Neuronal stem cell (in vitro differentiated cells): Measurements from ENCODE around the gene SORBS1.

Source experiments
- DNase-seq: peaks from one replicate; pipeline ENCODE4 v3.0.0-alpha.2; 2013; ENCODE audit warnings: low spot score
- H2AFZ ChIP-seq: one replicate; pipeline ENCODE4 v1.6.1; 2013; ENCODE audit warnings: mild to moderate bottlenecking, low read length, inconsistent platforms
- H2AK5ac ChIP-seq: 2 replicates; pipeline ENCODE4 v1.6.1; 2013; ENCODE audit warnings: low read depth, mild to moderate bottlenecking, inconsistent platforms, low read length, moderate library complexity, mixed read lengths
- H2BK120ac ChIP-seq: 2 replicates; pipeline ENCODE4 v1.6.1; 2013; ENCODE audit warnings: low read depth, mild to moderate bottlenecking, inconsistent platforms, low read length, moderate library complexity, mixed read lengths
- H2BK12ac ChIP-seq: one replicate; pipeline ENCODE4 v1.6.1; 2013; ENCODE audit warnings: low read length, inconsistent platforms
- H2BK15ac ChIP-seq: 2 replicates; pipeline ENCODE4 v1.6.1; 2013; ENCODE audit warnings: mild to moderate bottlenecking, low read length, inconsistent platforms, mixed read lengths
- H2BK5ac ChIP-seq: one replicate; pipeline ENCODE4 v1.6.1; 2013; ENCODE audit warnings: inconsistent platforms, mild to moderate bottlenecking, low read length, moderate library complexity
- H3K14ac ChIP-seq: one replicate; pipeline ENCODE4 v1.6.1; 2013; ENCODE audit warnings: low read length, inconsistent platforms
- H3K18ac ChIP-seq: 2 replicates; pipeline ENCODE4 v1.6.1; 2013; ENCODE audit warnings: low read length, inconsistent platforms
- H3K23ac ChIP-seq: 2 replicates; pipeline ENCODE4 v1.6.1; 2013; ENCODE audit warnings: low read depth, mild to moderate bottlenecking, mixed read lengths, low read length, inconsistent platforms; ENCODE audit not compliant: poor library complexity
- H3K27ac ChIP-seq: replicated peaks from 3 replicates; pipeline ENCODE4 v1.5.1; 2013; ENCODE audit warnings: low read length, inconsistent platforms
- H3K27me3 ChIP-seq, 3 experiments: 2 replicates each; pipeline ENCODE4 v1.6.1; 2013; ENCODE audit warnings: low read length in 3 of 3, mild to moderate bottlenecking in 2 of 3, inconsistent platforms in 1 of 3, low read depth in 1 of 3, mixed read lengths in 1 of 3, moderate library complexity in 1 of 3; ENCODE audit not compliant: control insufficient read depth in 3 of 3, insufficient read depth in 3 of 3
- H3K36me3 ChIP-seq, 2 donors: replicated peaks in 1 of 2; 2 replicates each; pipeline ENCODE4 v1.6.1; 2013; ENCODE audit warnings: low read length in 2 of 2; ENCODE audit not compliant: control insufficient read depth in 2 of 2, insufficient read depth in 2 of 2
- H3K4ac ChIP-seq: 2 replicates; pipeline ENCODE4 v1.6.1; 2013; ENCODE audit warnings: inconsistent platforms, mild to moderate bottlenecking, low read length, moderate library complexity
- H3K4me1 ChIP-seq, 2 donors: 1 replicate in 1 of 2; 2 replicates in 1 of 2; pipeline ENCODE4 v1.6.1; 2013; ENCODE audit warnings: low read length in 2 of 2, low read depth in 1 of 2; ENCODE audit not compliant: control insufficient read depth in 2 of 2, insufficient read depth in 1 of 2
- H3K4me2 ChIP-seq: one replicate; pipeline ENCODE4 v1.6.1; 2013; ENCODE audit warnings: mild to moderate bottlenecking, low read length, inconsistent platforms; ENCODE audit not compliant: insufficient read depth, poor library complexity, severe bottlenecking
- H3K4me3 ChIP-seq, 2 donors: 2 replicates each; pipeline ENCODE4 v1.5.1; 2013; ENCODE audit warnings: low read length in 2 of 2, mild to moderate bottlenecking in 2 of 2, inconsistent platforms in 1 of 2, moderate library complexity in 1 of 2
- H3K79me1 ChIP-seq: one replicate; pipeline ENCODE4 v1.6.1; 2013; ENCODE audit warnings: low read depth, mild to moderate bottlenecking, inconsistent platforms, low read length, moderate library complexity
- H3K9ac ChIP-seq: one replicate; pipeline ENCODE4 v1.6.1; 2013; ENCODE audit warnings: mild to moderate bottlenecking, low read depth, low read length, inconsistent platforms; ENCODE audit not compliant: poor library complexity
- H3K9me3 ChIP-seq, 2 donors: replicated peaks in 1 of 2; 2 replicates each; pipeline versions ENCODE3 to v1.6.1; 2013; ENCODE audit warnings: low read length in 2 of 2, mild to moderate bottlenecking in 2 of 2, inconsistent platforms in 1 of 2, low read depth in 1 of 2, mixed read lengths in 1 of 2, moderate library complexity in 1 of 2; ENCODE audit not compliant: control insufficient read depth in 2 of 2, insufficient read depth in 1 of 2
- H4K8ac ChIP-seq: one replicate; pipeline ENCODE4 v1.6.1; 2013; ENCODE audit warnings: low read depth, mild to moderate bottlenecking, inconsistent platforms, low read length, moderate library complexity
- H4K91ac ChIP-seq: one replicate; pipeline ENCODE4 v1.6.1; 2013; ENCODE audit warnings: low read length, low read depth, mild to moderate bottlenecking, inconsistent platforms; ENCODE audit not compliant: poor library complexity
- WGBS, 2 donors: extraction: QIAGEN DNeasy Blood & Tissue Kit; methylation state at CpG; one replicate each; pipeline ENCODE4 v1.1.7; 2013; ENCODE audit warnings: missing lambda C conversion rate in 2 of 2, mixed read lengths in 1 of 2; ENCODE audit not compliant: insufficient read length in 2 of 2, insufficient replicate concordance in 1 of 2; ENCODE audit errors: extremely low coverage in 2 of 2; 5-methylcytosine and 5-hydroxymethylcytosine counted together

Gene SORBS1

GRCh38 chr10:95354110-95354509 is 207.1 kb downstream of the SORBS1 start:
- Histone ChIP-seq H3K4me1 (peaks cover 0 to 6% of the 10 kb centered on the region in 2 donors), H2AK5ac (no peak overlapping the region)
- DNase-seq, result no peak

GRCh38 chr10:95353123-95353522 is 208.0 kb downstream of the SORBS1 start:
- Histone ChIP-seq H3K4me2 (no peak overlapping the region), H3K23ac (no peak overlapping the region), H2BK15ac (no peak overlapping the region), H3K9me3 (no peaks in the 10 kb centered on the region), H4K91ac (no peak overlapping the region), H3K36me3 (peaks cover 0 to 6% of the 10 kb centered on the region in 2 donors), H3K4ac (no peak overlapping the region), H4K8ac (no peak overlapping the region), H3K27ac (no peak overlapping the region), H3K9ac (no peak overlapping the region), H3K14ac (no peak overlapping the region), H3K4me1 (peaks cover 0 to 10% of the 10 kb centered on the region in 2 donors), H3K79me1 (no peaks in the 10 kb centered on the region), H2BK120ac (no peak overlapping the region), H3K18ac (no peak overlapping the region), H3K4me3 (no peak overlapping the region), H3K27me3 (no peaks in the 10 kb centered on the region), H2AFZ (no peak overlapping the region), H2BK12ac (no peak overlapping the region), H2AK5ac (no peak overlapping the region), H2BK5ac (no peak overlapping the region)
- no peak for DNase-seq

More at GRCh38 chr10:95354110-95354509, 207.1 kb downstream of the SORBS1 start:
- no peaks in the 10 kb centered on the region for H3K79me1 ChIP-seq
- H3K9me3 ChIP-seq, result no peaks in the 10 kb centered on the region
- H3K14ac ChIP-seq, result no peak overlapping the region
- no peak overlapping the region for H2BK15ac ChIP-seq
- H3K36me3 ChIP-seq, result peaks cover 0 to 6% of the 10 kb centered on the region in 2 donors
- no peak overlapping the region for H3K23ac ChIP-seq
- H2BK12ac ChIP-seq, result no peak overlapping the region
- H4K8ac ChIP-seq, result no peak overlapping the region
- no peak overlapping the region for H3K27ac ChIP-seq
- no peaks in the 10 kb centered on the region for H3K27me3 ChIP-seq
- H3K4me2 ChIP-seq, result no peak overlapping the region
- H2BK120ac ChIP-seq, result no peak overlapping the region
- H3K9ac ChIP-seq, result no peak overlapping the region
- no peak overlapping the region for H3K4me3 ChIP-seq
- no peak overlapping the region for H2AFZ ChIP-seq
- H2BK5ac ChIP-seq, result no peak overlapping the region
- H3K4ac ChIP-seq, result no peak overlapping the region
- H4K91ac ChIP-seq, result no peak overlapping the region
- no peak overlapping the region for H3K18ac ChIP-seq

GRCh38 chr10:95352684-95353083 is 208.5 kb downstream of the SORBS1 start:
- Histone ChIP-seq H2AK5ac (no peak overlapping the region), H4K91ac (no peak overlapping the region), H3K9ac (no peak overlapping the region), H3K23ac (no peak overlapping the region), H3K4ac (no peak overlapping the region), H2BK120ac (no peak overlapping the region), H3K27me3 (no peaks in the 10 kb centered on the region), H3K27ac (no peak overlapping the region), H2BK5ac (no peak overlapping the region), H2BK12ac (no peak overlapping the region), H2BK15ac (no peak overlapping the region), H3K79me1 (no peaks in the 10 kb centered on the region), H3K18ac (no peak overlapping the region), H3K4me2 (no peak overlapping the region), H3K4me1 (peaks cover 0 to 10% of the 10 kb centered on the region in 2 donors), H3K36me3 (peaks cover 0 to 6% of the 10 kb centered on the region in 2 donors), H3K9me3 (no peaks in the 10 kb centered on the region), H4K8ac (no peak overlapping the region), H3K14ac (no peak overlapping the region), H3K4me3 (no peak overlapping the region), H2AFZ (no peak overlapping the region)
- WGBS, 2 donors, result no CpG with 5 or more reads among the region's 2 CpGs
- DNase-seq, result no peak

- no peak overlapping the region for H2BK5ac ChIP-seq
- H2BK12ac ChIP-seq, result no peak overlapping the region
- no peak overlapping the region for H3K4ac ChIP-seq
- H3K23ac ChIP-seq, result no peak overlapping the region
- no peak overlapping the region for H2AK5ac ChIP-seq
- no peak overlapping the region for H3K14ac ChIP-seq
- H3K4me1 ChIP-seq, result peaks cover 0 to 10% of the 10 kb centered on the region in 2 donors
- no peak overlapping the region for H3K27ac ChIP-seq
- no peaks in the 10 kb centered on the region for H3K79me1 ChIP-seq
- H3K18ac ChIP-seq, result no peak overlapping the region
- no peaks in the 10 kb centered on the region for H3K9me3 ChIP-seq
- no peaks in the 10 kb centered on the region for H3K27me3 ChIP-seq
- H2BK120ac ChIP-seq, result no peak overlapping the region
- no peak overlapping the region for H2AFZ ChIP-seq
- peaks cover 0 to 2% of the 10 kb centered on the region in 2 donors for H3K36me3 ChIP-seq
- no peak overlapping the region for H3K4me2 ChIP-seq
- H2BK15ac ChIP-seq, result no peak overlapping the region
- H3K9ac ChIP-seq, result no peak overlapping the region
- H4K91ac ChIP-seq, result no peak overlapping the region
- no peak for DNase-seq
- no peak overlapping the region for H3K4me3 ChIP-seq
- H4K8ac ChIP-seq, result no peak overlapping the region
- no CpG with 5 or more reads among the region's 2 CpGs for WGBS, 2 donors
These were observed 210.3 kb downstream of the SORBS1 start for GRCh38 chr10:95350830-95351228.
